ENCODE results near the gene PRTN3.

Gene PRTN3

DNA sequence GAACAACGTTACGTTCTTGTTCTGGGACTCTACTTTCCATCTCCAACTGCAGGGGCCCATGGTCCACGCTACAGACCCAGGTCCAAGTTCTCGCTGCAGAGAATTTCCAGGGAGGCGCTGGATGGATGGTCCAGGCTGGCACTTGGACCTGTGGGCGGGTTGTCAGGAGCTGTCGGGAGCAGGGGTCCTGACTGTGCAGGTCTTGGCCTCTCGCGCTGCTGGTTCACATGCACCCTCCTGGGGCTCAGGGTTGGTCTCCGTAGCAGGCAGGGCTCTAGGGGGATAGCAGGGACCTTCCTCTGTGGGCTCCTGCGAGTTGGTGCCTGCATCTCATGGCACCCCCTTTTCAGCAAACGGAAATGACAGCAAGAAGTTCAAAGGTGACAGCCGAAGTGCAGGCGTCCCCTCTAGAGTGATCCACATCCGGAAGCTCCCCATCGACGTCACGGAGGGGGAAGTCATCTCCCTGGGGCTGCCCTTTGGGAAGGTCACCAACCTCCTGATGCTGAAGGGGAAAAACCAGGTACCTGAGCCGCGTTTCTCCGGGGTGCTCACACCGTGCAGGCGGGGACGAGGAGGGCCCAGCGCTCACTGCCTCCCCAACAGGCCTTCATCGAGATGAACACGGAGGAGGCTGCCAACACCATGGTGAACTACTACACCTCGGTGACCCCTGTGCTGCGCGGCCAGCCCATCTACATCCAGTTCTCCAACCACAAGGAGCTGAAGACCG is 36.9 kb upstream of the PRTN3 start:
- DNase-seq, result no peak

DNA sequence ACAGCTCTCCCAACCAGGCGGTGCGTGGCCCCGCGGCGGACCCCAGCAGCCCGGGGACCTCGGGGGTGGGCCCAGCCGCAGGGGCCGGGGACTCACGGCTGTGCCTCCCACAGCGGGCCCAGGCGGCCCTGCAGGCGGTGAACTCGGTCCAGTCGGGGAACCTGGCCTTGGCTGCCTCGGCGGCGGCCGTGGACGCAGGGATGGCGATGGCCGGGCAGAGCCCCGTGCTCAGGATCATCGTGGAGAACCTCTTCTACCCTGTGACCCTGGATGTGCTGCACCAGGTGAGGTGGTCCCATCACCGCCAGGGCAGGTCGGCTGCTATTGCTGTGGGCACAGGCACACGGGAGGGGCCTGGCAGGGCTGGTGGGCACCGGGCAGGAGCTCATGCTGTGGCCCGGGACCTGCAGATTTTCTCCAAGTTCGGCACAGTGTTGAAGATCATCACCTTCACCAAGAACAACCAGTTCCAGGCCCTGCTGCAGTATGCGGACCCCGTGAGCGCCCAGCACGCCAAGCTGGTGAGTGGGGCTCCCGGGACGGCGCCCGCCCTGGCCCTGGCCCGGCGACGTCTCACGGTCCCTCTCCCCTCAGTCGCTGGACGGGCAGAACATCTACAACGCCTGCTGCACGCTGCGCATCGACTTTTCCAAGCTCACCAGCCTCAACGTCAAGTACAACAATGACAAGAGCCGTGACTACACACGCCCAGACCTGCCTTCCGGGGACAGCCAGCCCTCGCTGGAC is 36.2 kb upstream of the PRTN3 start:
- DNase-seq, result no peak

DNA sequence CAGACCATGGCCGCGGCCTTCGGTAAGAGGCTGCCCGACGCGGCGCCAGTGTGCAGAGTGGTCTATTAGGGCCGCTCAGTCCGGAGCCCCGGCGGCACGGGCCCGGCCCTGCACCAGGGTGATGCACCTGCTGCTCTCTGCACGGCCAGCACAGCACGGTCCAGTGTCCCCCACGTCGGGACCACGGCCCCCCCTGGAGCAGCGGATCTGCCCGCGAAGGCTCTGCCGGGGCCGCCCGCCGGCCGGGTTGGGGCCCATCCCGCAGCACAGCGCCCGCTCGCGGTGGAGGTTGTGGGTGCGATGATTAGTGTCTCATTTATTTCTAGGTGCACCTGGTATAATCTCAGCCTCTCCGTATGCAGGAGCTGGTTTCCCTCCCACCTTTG is 35.6 kb upstream of the PRTN3 start:
- DNase-seq, result no peak

DNA sequence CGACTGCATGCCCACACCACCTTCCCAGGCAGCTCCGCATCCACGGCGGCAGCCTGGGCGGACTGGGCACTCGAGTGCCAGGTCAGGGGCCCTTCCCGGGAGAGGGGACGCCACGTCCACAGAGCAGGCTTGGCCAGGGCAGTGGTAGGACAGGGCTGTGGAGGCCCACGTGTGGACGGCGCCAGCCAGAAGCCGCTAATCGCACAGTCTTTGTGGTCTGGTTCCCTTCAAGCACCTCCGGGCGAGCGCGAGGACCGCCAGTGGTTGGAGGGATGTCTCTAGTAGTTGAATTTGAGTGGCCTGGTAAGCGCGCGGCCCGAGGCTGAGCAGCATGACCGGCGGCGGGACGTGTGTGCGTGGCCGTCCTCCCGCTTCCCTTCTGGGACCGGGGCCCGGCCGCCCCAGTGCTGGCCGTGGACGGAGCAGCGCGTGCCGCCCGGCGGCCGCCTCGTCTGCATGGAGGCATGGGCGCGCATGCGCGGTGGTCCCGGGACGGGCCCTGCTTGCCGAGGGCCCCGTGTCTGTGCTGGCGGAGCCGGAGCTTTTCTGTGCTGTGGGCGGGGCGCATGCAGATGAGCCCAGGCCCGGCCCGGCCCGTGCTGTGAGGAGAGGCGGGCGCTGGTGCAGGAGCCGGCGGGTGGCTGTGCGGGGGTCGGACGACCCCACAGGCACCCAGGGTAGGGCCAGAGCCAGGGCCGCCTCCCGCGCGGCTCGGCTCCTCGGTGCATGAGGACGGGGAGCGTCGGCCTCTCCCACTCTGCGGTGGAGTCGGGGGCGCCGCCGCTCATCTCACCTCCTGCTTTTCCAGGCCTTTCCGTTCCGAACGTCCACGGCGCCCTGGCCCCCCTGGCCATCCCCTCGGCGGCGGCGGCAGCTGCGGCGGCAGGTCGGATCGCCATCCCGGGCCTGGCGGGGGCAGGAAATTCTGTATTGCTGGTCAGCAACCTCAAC is 34.9 kb upstream of the PRTN3 start:
- DNase-seq, result no peak

DNA sequence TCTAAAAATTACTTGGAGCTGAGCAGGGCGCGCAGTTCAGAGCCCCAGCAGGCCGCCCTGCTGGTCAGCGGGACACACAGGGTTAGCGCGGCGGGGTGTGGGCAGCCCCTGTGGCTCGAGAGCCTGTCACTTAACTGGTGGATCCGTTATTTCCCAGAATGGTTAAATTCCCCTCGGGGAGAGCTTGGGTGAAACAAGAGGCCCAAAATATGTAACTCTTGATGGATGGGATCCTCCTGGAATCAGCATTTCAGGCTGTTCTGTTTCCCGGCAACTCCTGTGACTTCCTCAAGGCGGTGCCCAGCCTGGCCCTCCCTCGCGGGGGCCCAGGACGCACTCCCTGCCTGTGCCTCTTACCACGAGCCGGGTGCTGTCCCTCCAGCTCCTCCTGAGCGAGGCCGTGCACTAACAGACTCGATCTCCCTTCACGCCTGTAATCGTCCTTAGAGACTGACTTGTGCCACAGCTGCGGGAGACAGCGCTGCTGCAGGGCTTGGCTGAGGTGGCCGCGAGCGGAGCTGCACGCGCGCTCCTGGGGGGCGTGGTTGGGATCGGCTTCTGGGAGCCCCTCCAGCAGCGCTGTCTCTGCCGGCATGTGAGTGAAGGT is 33.9 kb upstream of the PRTN3 start:
- DNase-seq, result no peak

DNA sequence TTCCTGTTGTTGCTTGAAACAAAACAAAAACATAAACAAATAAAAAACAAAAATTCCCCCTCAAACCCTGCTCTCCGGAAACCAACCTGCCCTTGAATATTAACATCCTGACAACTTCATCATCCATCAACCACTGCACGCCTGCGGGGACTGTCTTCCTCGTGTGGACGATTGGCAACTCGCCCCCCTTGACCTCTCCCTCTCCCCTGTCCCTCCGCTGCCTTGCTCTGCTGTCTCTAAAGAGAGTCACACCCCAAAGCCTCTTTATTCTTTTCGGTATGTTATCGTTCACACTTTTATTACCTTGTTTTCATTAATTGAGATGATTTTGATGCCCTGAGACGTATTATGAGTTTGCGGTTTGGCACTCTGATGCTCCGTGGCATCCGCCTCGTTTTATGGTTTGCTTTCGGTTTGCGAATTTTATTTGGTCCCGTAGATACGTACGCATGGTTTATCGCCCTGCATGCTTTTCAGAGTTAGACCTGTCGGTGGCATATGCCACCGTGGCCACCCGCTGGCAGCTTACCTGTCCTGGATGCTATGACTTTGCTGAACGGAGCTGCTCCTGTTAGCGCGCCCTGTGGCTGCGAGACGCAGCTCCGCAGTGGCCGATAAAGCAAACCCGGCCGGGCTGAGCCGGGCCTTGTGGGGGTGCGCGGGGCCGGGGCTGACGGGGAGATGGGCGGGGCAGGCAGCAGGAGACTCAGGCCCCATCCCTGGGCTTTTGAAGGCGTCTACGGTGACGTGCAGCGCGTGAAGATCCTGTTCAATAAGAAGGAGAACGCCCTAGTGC is 33.0 kb upstream of the PRTN3 start:
- no peak for DNase-seq

DNA sequence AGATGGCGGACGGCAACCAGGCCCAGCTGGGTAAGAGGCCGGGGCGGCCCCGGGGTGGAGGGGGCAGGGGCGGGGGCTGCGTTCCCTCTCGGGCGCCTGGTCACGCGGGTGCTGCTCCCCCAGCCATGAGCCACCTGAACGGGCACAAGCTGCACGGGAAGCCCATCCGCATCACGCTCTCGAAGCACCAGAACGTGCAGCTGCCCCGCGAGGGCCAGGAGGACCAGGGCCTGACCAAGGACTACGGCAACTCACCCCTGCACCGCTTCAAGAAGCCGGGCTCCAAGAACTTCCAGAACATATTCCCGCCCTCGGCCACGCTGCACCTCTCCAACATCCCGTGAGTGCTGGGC is 32.4 kb upstream of the PRTN3 start:
- DNase-seq, result no peak

DNA sequence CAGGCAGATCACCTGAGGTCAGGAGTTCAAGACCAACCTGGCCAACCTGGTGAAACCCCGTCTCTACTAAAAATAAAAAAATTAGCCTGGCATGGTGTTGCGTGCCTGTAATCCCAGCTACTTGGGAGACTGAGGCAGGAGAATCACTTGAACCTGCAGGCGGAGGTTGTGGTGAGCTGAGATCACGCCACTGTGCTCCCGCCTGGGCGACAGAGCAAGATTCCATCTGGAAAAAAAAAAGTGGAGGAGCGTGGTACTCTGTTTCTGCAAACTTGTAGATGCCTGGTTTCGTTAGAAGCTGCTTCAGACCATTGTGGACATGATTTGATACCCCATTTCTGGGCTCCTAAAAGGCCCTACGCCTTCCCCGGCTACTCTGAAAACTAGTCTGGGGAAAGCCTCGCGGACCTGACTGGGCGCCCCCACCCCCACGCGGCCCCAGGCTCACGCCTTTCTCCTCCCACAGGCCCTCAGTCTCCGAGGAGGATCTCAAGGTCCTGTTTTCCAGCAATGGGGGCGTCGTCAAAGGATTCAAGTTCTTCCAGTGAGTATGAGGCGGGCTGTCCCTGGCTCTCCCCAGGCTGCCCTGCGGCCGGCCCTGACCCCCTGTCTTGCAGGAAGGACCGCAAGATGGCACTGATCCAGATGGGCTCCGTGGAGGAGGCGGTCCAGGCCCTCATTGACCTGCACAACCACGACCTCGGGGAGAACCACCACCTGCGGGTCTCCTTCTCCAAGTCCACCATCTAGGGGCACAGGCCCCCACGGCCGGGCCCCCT is 30.5 kb upstream of the PRTN3 start:
- no peak for DNase-seq

DNA sequence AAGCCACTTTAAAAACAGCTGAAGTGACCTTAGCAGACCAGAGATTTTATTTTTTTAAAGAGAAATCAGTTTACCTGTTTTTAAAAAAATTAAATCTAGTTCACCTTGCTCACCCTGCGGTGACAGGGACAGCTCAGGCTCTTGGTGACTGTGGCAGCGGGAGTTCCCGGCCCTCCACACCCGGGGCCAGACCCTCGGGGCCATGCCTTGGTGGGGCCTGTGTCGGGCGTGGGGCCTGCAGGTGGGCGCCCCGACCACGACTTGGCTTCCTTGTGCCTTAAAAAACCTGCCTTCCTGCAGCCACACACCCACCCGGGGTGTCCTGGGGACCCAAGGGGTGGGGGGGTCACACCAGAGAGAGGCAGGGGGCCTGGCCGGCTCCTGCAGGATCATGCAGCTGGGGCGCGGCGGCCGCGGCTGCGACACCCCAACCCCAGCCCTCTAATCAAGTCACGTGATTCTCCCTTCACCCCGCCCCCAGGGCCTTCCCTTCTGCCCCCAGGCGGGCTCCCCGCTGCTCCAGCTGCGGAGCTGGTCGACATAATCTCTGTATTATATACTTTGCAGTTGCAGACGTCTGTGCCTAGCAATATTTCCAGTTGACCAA is 29.8 kb upstream of the PRTN3 start:
- DNase-seq, result no peak

DNA sequence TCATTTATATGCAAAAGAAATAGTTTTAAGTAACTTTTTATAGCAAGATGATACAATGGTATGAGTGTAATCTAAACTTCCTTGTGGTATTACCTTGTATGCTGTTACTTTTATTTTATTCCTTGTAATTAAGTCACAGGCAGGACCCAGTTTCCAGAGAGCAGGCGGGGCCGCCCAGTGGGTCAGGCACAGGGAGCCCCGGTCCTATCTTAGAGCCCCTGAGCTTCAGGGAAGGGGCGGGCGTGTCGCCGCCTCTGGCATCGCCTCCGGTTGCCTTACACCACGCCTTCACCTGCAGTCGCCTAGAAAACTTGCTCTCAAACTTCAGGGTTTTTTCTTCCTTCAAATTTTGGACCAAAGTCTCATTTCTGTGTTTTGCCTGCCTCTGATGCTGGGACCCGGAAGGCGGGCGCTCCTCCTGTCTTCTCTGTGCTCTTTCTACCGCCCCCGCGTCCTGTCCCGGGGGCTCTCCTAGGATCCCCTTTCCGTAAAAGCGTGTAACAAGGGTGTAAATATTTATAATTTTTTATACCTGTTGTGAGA is 29.2 kb upstream of the PRTN3 start:
- DNase-seq, result no peak

DNA sequence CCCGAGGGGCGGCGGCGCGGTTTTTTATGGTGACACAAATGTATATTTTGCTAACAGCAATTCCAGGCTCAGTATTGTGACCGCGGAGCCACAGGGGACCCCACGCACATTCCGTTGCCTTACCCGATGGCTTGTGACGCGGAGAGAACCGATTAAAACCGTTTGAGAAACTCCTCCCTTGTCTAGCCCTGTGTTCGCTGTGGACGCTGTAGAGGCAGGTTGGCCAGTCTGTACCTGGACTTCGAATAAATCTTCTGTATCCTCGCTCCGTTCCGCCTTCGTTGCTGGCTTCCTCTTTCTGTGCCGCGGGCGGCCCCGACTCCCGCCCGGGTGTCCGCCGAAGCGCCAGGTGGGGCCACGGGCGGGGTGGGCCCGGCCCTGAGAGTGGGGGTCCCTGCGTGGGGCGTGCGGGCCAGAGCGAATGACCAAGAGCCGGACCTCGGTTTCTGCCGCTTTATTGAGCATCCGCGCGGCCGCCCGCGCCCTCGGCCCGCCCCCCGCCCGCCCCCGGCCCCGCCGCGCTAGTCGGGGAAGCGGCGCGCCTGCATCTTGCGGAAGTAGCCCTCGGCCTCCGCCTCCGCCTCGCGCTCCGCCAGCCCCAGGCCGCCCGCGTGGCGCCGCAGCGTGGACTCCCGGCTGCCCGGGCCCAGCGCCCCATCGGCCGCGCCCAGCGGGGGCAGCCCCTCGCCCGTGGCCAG is 28.6 kb upstream of the PRTN3 start:
- DNase-seq, result no peak

DNA sequence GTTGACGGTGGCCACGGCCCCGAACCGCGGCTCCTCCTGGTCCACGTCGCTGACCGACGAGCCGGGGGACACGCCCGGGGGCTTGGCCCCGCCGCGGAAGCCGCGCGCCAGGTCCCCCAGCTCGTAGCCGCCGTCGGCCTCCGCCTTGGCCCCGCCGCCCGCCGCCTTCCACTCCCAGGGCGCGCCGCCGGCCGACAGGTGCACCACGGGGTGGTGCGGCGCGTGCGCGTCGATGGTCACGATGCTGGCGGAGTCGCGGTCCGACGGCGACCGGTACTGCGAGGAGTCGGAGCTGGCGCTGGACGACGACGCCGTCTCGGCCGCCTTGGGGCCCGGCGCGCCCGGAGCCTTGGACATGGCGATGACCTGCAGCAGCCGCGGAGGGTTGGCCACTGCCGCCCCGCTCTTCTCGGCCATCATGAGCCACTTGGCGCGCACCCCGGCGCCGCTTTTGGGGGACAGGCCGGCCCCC is 28.0 kb upstream of the PRTN3 start:
- no peak for DNase-seq

DNA sequence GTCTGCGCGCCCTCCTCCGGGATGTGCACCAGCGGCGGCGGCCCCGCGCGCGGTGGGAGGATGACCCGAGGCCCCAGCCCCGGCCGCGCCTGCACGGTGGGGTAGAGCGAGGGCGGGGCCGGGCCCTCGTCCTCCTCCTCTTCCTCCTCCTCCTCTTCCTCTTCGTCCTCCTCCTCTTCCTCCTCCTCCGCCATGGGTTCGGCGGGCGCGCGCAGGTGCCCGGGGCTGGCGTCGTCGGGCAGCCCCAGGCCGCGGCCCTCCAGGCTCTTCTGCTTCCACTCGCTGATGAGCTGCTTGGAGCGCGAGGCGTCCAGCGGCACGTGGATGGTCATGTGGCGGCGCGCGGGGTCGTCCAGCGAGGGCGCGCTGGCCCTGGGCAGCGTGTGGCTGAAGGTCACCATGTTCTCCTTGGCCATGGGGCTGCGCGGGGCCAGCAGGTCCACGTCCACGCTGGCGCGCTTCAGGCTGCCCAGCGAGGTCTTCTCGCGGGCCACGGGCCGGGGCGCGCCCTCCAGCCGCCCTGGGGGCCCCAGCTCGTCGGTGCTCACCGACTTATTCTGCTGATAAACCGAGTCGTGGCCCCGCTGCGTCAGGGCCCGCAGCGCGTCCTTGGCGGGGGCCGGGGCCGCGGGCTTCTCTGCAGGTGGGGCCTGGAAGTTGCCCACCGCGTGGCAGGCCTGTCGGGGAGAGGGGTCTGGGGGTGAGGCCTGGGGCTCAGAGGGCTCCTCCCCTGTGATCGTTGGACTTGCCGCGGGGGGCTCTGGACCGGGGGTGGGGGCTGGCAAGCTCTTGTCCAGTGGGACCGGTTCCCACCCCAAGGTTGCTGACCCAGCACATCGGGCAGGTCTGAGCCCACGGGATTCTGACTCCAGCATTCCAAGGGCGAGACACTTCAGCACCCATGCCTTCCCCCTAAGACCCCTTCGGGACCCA is 27.3 kb upstream of the PRTN3 start:
- no peak for DNase-seq

DNA sequence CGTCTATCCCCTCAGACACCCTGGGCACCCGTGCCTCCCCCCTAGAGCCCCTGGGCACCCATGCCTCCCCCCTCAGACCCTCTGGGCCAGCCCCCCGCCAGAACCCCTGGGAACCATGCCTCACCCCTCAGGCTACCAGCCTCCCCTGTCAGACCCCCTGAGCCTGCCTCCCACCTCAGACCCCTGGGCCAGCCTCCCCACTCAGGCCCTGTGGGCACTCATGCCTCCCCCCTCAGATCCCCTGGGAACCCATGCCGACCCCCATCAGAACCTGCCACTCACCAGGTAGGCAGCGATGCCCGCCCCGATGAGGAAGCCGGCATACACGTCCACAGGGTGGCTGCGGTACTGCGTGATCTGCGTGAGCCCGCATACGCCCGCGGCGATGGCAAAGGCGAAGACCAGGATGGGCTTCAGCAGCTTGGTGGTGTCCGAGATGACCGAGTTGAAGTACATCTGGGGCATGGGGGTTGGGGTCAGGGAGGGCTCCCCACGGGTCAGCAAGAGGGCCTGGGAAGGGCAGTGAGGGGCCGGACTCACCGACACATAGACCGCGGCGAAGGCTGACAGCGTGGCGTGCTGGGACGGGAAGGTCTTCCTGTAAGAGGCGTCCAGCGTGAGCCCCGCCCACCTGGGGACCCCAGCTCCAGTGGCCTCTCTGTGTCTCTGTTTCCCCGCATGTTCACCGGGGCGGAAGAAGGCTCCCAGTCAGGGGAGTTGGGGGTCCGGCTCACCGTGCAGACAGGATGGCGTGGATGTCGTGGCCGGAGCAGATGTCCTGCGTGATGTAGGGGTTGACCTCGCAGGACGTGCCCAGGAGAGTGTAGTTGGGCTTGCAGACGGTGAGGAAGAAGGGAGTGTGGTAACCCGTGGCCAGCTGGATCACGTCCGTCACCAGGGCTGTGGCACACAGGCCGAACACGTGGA is 26.4 kb upstream of the PRTN3 start:
- DNase-seq, result no peak

DNA sequence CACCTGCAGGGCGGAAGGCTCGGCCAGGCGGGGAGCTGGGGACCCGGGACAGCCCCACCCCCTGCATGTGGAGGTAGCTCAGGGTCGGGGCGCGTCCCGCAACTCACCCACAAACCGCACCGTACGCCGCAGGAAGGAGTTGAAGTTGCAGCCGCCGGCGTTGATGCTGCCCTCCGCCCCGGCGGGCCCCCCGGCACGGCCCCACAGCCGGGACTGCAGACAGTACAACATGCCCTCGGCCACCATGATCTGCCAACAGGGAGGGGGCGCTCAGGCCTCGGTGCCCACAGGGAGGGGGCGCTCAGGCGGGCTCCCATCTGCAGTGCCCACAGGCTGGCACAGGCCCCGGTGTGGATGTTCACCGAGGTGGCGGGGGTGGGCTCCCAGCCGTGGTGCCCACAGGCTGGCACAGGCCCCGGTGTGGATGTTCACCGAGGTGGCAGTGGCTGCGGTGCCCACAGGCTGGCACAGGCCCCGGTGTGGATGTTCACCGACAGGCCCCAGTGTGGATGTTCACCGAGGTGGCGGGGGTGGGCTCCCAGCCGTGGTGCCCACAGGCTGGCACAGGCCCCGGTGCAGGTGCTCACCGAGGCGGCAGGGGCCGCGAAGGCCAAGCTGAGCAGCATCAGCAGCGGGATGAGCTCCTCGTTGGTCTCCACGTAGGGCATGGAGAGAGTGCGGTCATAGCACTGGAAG is 25.6 kb upstream of the PRTN3 start:
- DNase-seq, result no peak

DNA sequence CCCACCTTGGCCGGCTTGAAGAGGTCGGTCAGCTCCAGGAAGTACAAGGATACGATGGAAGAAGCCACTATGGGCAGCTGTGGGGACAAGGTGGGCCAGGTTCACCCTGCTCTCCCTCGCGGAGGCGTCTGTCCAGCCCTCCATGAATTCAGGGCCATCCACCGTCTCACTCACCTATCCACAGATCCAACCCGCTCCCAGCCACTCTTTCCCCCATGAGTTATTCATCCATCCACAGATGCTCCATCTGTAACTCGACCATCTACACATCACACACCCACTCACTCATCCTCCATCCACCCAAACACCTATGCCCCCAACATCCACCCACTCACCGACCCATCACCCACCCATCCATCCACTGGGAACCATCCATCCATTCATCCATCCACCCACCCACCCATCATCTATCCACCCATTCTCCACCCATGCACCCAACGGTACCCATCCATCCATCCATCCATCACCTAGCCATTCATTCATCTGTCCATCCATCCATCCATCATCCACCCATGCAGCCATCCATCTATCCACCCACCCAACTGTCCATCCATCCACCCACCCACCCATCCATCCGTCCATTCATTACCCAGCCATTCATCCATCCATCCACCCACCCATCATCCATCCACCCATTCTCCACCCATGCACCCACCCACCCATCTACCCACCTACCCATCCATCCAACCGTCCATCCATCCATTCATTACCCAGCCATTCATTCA is 24.9 kb upstream of the PRTN3 start:
- DNase-seq, result no peak
